Glomerular endothelial cell (primary cell): ENCODE results near the gene TOMM34. TPM values are rescaled to one million over a fixed set of nuclear protein-coding genes. Genes with fewer than 3 reads are reported as not detected.

ENCODE experiments used
- DNase-seq: peaks from one replicate; pipeline ENCODE4 v3.0.0-alpha.2; 2011; ENCODE audit warnings: low read depth, low spot score; ENCODE audit errors: extremely low read depth
- total RNA-seq: library from RNA; depleted of rRNA; stranded (reverse); fragments of >200 nt; gene quantifications from 2 replicates; pipeline ENCODE4 v1.2.3, GENCODE V29; 2015

Gene TOMM34
- total RNA-seq, 1 donor from 2014 or later, result 36.9 TPM

DNA sequence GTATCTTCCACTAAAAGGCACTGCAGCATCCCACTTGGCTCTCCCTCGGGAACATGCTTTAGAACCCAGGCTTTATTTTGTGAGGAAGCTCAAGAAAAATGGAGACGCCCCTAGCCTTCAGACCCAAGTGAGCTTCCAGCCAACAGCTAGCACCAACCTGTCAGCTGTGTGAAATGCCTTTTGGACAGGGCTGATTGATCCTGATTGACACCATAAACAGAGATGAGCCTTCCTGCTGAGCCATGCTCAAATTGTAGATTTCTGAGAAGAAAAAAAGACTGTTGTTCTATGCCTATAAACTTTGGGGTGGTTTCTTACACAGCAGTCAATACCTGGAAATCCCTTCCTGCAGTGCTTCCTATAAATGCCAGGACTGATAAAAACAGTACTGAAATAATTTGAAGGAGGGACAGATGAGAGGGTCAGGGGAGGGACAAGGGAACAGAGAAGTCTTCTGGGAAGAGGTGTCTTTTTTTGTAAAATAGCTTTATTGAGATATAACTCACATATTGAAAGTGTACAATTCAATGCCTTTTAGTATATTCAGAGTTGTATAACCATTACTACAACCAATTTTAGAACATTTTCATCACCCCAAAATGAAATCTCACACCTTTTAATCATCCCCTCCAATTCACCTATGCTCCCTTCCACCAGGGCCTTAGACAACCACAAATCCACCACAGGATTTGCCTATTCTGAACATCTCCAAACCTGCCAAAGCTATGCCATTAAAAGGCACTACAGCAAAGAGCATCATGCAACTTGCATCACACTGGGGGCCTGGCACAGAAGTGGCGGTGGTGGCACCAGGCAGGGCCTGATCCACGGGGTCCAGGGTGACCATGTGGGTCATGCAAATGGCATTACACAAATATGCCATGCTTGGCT lies 3.4 kb upstream of the TOMM34 start:
- no peak for DNase-seq

- DNase-seq, result no peak
Measured at GRCh38 chr20:44962483-44962882, 2.3 kb upstream of the TOMM34 start.

DNA sequence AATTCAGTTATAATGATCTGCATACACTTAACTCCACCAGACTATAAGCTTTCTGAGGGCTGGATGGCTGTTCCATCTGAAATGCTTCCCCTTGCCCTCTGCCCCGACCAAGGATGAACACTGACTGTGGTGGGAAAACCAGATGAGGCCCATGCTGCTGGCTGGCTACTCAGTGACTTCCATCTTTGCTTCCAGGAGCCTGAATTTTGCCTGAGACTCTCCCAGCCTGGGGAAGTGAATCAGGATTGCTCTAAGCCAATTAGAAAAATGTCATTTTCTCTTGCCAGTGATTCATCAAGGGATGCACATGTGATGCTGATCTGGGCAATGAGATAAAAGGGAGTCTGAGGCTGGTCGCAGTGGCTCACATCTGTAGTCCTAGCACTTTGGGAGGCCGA lies 1.7 kb upstream of the TOMM34 start:
- DNase-seq, result no peak

DNA sequence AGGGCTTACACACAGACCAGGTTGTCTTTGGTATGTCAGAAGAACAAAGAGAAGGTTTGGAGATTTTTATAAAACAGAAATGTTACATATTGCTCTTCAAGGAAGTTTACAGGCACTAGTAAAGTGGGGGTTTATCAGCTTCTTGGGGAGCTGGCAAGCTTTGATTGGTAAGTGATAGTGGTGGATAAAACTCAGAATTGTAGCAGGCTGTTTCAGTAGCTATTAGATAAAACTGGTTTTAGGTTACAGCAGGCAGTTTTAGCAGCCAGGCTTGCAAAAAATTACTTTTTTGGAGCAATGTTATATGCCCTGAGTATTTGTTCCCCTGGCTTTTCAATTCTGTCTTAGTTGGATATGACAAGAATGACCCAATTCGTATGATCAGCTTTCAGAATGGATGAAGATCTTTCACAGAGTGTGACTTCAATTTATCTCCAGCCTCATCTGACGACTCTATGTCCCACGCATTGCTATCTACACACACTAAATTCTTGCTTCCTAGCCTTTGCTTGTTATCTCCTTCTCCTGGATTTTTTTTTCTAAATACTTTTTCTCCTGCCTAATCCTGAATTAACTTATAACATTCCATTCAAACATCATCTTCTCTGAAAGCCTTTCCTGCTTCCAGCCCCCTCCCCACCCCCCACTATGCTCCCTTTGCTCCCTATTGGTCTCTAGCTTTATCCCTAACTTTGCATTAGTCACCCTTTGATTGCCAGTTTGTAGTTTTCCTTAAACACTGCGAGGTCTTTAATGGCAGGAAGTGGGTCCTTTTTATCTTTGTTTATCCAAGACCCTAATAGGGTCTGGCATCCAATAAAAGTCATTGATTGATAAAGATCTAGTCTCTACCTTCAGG lies 1.0 kb upstream of the TOMM34 start:
- no peak for DNase-seq

- DNase-seq, result no peak
Measured at GRCh38 chr20:44959638-44960102, 527 bp downstream of the TOMM34 start.

- DNase-seq, result no peak
Measured at GRCh38 chr20:44959082-44959637, 1.0 kb downstream of the TOMM34 start.

GRCh38 chr20:44958276-44958675 lies 1.9 kb downstream of the TOMM34 start:
- no peak for DNase-seq

DNA sequence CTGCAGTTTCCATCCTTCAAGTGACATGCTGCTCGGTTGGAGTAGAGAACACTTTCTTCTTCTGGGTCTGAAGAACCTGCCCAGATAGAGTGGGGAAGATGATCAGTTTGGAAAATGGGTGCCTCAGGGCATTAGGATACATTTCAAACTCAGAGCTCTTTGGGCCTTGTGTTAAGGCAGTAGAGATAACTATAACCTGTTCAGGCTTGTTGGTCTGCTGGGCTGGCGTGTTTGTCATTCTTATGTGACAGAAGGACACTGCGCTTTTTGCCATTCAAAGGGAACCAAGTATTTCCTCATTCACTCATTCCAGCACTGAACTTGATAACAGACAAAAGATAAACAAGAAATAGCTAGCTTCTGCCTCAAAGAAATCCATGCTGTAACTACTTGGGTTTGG lies 3.8 kb downstream of the TOMM34 start:
- no peak for DNase-seq

GRCh38 chr20:44955270-44955669 lies 4.9 kb downstream of the TOMM34 start:
- DNase-seq, result no peak

GRCh38 chr20:44954211-44954610 lies 6.0 kb downstream of the TOMM34 start:
- no peak for DNase-seq

- DNase-seq, result no peak
Measured at GRCh38 chr20:44952731-44953130, 7.5 kb downstream of the TOMM34 start.

DNA sequence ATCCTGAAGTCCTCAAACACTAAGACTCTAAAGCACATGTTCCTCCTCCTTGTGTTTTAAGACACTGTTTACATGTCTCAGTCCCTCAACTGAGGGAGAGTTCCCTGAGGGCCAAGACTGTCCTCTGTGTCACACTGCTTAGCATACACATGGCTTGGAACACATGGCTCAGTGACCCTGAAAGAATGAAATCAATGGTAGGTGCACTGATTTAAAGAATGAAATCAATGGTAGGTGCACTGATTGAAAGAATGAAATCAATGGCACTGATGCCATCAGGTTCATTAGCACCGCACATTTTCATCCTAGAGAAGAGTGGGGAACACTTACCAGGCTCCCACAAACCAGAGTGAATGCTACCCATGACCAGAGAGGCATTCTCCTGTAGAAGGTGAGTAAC lies 9.8 kb downstream of the TOMM34 start:
- DNase-seq, result no peak

DNA sequence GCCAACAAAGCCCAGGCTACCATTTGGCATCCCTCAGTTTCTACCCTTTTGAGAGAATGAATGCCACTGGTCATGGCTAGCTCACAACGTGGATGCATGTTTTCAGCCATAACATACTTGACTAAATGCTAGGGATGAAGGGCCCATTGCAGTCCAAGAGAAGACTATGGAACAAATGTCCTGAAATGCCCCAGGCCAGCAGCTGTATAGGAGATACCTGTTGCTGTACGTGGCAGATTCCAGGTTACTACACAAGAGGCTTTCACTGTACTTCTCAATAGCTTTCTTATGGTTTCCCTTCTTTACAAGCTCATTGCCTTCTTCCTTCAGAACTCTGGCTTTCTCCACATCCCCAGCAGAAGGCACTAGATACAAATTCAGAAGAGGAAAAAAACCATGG lies 11.7 kb downstream of the TOMM34 start:
- DNase-seq, result no peak

DNA sequence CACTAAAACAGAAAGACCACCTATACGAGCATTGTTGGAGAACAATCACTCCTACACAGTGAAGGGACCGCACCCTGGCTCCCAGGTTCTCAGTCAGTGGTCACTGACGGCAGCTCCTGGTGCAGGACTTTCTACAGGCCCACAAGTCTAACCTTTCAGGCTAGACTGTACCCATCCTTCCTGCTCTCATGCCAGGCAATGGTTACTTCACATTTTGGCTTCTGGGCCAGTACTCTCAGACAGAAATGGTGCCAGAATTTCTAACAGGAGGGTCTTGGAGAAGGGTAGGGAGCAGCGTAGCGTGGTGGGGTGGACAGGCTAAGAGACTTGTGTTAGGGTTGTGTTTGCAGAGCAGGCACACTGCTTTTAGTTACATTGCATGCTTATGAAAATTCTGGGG lies 12.1 kb downstream of the TOMM34 start:
- DNase-seq, result no peak

- DNase-seq, result no peak
Measured at GRCh38 chr20:44946271-44946852, 13.8 kb downstream of the TOMM34 start.

GRCh38 chr20:44945261-44945660 lies 14.9 kb downstream of the TOMM34 start:
- no peak for DNase-seq

DNA sequence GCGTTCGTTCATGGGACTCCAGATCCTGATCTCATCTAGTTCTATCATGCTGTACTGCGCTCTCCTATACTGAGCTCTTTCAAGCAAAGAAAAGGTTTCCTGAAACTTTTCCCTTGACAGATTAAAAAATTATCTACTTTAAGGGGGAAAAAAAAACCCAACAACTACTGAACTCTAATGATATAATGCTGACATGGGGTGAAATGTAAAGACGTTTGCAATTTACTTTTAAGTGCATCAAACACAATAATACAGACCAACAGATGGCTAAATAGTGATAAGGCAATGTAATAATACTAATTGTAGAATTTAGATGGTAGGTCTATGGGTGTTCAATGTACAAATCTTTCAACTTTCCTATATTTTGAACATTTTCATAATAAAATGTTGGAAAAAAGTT lies 16.4 kb downstream of the TOMM34 start:
- no peak for DNase-seq

DNA sequence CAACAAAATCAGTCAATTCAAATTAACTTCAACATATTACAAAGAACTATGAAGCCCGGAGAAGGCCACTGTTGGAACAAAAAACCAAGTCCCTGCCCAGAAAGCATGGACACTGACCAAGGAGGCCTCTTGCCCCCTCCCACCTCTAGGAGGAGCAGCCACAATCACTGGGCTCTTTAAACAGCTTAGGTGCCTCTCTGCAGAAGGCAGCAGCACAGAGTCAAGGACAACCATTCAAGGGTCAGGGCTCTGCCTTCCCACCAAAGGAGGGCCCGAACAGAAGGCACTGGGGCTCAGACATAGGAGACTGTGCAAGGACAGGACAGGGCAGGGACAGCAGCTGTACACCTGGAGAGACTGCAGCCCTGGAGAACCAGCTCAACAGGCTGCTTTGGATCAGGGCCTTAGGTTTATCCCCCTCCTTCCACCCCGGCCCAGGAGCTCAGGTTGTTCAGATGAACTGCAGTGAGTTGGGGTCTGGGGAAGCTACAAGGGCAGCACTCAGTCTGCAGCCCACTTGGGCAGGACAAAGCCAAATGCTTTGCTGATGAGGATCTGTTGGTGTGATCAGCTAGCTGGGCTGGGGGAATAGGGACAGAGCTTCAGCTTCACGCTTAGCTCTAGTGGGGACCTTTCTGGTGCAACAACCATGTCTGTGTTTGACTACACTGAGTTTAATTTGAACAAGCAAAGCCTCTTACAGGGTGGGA lies 17.8 kb downstream of the TOMM34 start:
- DNase-seq, result no peak

DNA sequence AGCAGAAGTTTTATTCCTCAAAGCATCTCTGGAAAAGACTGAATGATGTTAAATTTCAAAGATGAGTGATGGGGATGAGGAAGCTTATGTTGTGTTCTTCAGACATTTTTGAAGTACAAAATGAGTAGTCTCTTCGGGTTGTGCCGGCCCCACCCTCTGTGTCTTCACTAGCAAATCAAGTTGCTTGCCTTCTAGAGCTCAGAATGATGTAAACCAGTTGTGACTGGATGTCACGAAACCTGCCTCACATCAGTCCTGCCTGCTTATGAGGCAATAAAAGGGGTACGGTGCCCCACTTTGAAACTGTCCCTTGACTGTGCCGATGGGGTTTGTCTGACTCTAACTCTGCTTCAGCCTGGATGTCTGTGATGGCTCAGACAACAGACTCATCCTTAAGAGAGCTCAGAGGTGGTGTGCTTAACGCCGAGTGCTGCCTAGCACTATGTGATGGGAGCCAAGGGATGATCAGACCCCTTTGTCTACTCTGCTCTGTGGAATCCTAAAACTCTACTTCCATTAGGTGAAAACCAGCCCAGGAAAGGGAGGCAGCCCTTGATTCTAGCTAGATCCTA lies 19.0 kb downstream of the TOMM34 start:
- no peak for DNase-seq

- DNase-seq, result no peak
Measured at GRCh38 chr20:44938637-44939036, 21.6 kb downstream of the TOMM34 start.
